Activated B cell treated with CpG ODN at 0.5 μM for 24 hours (primary cell): Measurements from ENCODE around the gene PER3. TPM values are rescaled to one million over a fixed set of nuclear protein-coding genes. Genes with fewer than 3 reads are reported as not detected.

ENCODE experiments used
- ATAC-seq: fragments of 200-7000 bp; cut with Tn5 transposase; one replicate; pipeline ENCODE4 v1.10.0; 2021; ENCODE audit warnings: low read depth, mild to moderate bottlenecking, moderate library complexity
- CTCF ChIA-PET: fragments of 350-600 bp; sonication (Branson Sonifier 250); formaldehyde crosslinking; loops from one replicate; lab custom pipeline; 2021; ENCODE audit warnings: antibody characterized with exemption; lab: Charles Lee
- POLR2A ChIA-PET: fragments of 350-600 bp; sonication (Branson Sonifier 250); formaldehyde crosslinking; loops from one replicate; lab custom pipeline; 2021; ENCODE audit warnings: antibody characterized with exemption; lab: Charles Lee
- DNase-seq: peaks from one replicate; pipeline ENCODE4 v3.0.0; 2022
- H3K27ac Mint-ChIP-seq: one replicate; pipeline ENCODE4 v1.8.0; 2020; ENCODE audit warnings: mixed read lengths
- H3K27me3 Mint-ChIP-seq: one replicate; pipeline ENCODE4 v1.8.0; 2021; ENCODE audit warnings: mixed read lengths
- H3K36me3 Mint-ChIP-seq: one replicate; pipeline ENCODE4 v1.8.0; 2021; ENCODE audit warnings: low read depth, mixed read lengths
- H3K4me1 Mint-ChIP-seq: one replicate; pipeline ENCODE4 v1.8.0; 2021; ENCODE audit warnings: mixed read lengths
- H3K4me3 Mint-ChIP-seq: one replicate; pipeline ENCODE4 v1.8.0; 2020; ENCODE audit warnings: mild to moderate bottlenecking, mixed read lengths
- H3K9me3 Mint-ChIP-seq: one replicate; pipeline ENCODE4 v1.8.0; 2020; ENCODE audit warnings: mixed read lengths
- CTCF ChIP-seq: fragments of 200-600 bp; IDR thresholded peaks from one replicate; pipeline ENCODE4 v1.8.0; 2022; ENCODE audit warnings: antibody characterized with exemption, mild to moderate bottlenecking
- intact Hi-C: fragments of 100-400 bp; cut with micrococcal nuclease; formaldehyde crosslinking; loops from one replicate; pipeline ENCODE4 v1.15.1; 2024
- total RNA-seq: library from RNA; stranded (reverse); gene quantifications from 2 replicates; pipeline ENCODE4 v1.2.3, GENCODE V29; 2022

PER3 gene
- total RNA-seq, 1 donor from 2014 or later: 2.7 TPM

- intact Hi-C loops: loop anchor here (10.0 kb wide), 1 partner anchor 49 kb away; no protein-coding TSS in a partner anchor
- Mint-ChIP-seq H3K27me3 (no peaks in the 10 kb centered on the region), H3K36me3 (peaks cover 8% of the 10 kb centered on the region), H3K4me3 (no peak overlapping the region), H3K27ac (no peak overlapping the region), H3K9me3 (no peaks in the 10 kb centered on the region), H3K4me1 (peaks cover 5% of the 10 kb centered on the region)
- ChIA-PET CTCF (interaction anchor here (4.4 to 8.6 kb wide), 2 partner anchors 13 to 87 kb away, joined by 29 to 270 read pairs; no protein-coding TSS in a partner anchor), POLR2A (no interaction called here)
- TF ChIP-seq CTCF: no peak
- DNase-seq: no peak
- no peak for ATAC-seq
Observed at GRCh38 chr1:7754234-7754633, 29.9 kb upstream of the PER3 start.

GRCh38 chr1:7755448-7755847 lies 28.6 kb upstream of the PER3 start:
- CTCF ChIA-PET: interaction anchor here (8.6 kb wide), 1 partner anchor 88 kb away, joined by 270 read pairs; no protein-coding TSS in a partner anchor
- no peak for ATAC-seq

GRCh38 chr1:7760245-7760644 lies 23.8 kb upstream of the PER3 start:
- TF ChIP-seq CTCF: no peak
- no peak for ATAC-seq
- H3K9me3 Mint-ChIP-seq: no peaks in the 10 kb centered on the region
- intact Hi-C loops: no loop called here
- H3K36me3 Mint-ChIP-seq: no peaks in the 10 kb centered on the region
- H3K27me3 Mint-ChIP-seq: peaks cover under 1% of the 10 kb centered on the region
- H3K27ac Mint-ChIP-seq: no peak overlapping the region
- ChIA-PET CTCF (interaction anchor here (2.5 kb wide), 1 partner anchor 8 kb away, joined by 22 read pairs; no protein-coding TSS in a partner anchor), POLR2A (no interaction called here)
- H3K4me3 Mint-ChIP-seq: no peak overlapping the region
- no peaks in the 10 kb centered on the region for H3K4me1 Mint-ChIP-seq
- DNase-seq: no peak

More at GRCh38 chr1:7755448-7755847, 28.6 kb upstream of the PER3 start:
- Mint-ChIP-seq H3K4me3 (no peak overlapping the region), H3K27ac (no peak overlapping the region), H3K27me3 (no peaks in the 10 kb centered on the region), H3K9me3 (no peaks in the 10 kb centered on the region), H3K36me3 (peaks cover 3% of the 10 kb centered on the region), H3K4me1 (peaks cover 5% of the 10 kb centered on the region)
- DNase-seq: no peak
- intact Hi-C loops: loop anchor here (10.0 kb wide), 1 partner anchor 51 kb away; no protein-coding TSS in a partner anchor
- POLR2A ChIA-PET: no interaction called here
- no peak for TF ChIP-seq CTCF

GRCh38 chr1:7761103-7761502 lies 23.0 kb upstream of the PER3 start:
- ChIA-PET CTCF (interaction anchor here (2.5 kb wide), 1 partner anchor 9 kb away, joined by 22 read pairs; no protein-coding TSS in a partner anchor), POLR2A (interaction anchor here (0.6 kb wide), 1 partner anchor 207 kb away, joined by 5 read pairs; no protein-coding TSS in a partner anchor)
- no peaks in the 10 kb centered on the region for H3K4me1 Mint-ChIP-seq
- intact Hi-C loops: no loop called here
- ATAC-seq: no peak
- H3K9me3 Mint-ChIP-seq: no peaks in the 10 kb centered on the region
- no peak for TF ChIP-seq CTCF
- no peak overlapping the region for H3K27ac Mint-ChIP-seq
- H3K27me3 Mint-ChIP-seq: peaks cover 2% of the 10 kb centered on the region
- H3K4me3 Mint-ChIP-seq: no peak overlapping the region
- no peak for DNase-seq
- no peaks in the 10 kb centered on the region for H3K36me3 Mint-ChIP-seq

GRCh38 chr1:7767176-7767575 lies 16.9 kb upstream of the PER3 start:
- no peak for TF ChIP-seq CTCF
- Mint-ChIP-seq H3K27me3 (peaks cover 2% of the 10 kb centered on the region), H3K36me3 (peaks cover 1% of the 10 kb centered on the region), H3K27ac (no peak overlapping the region), H3K9me3 (no peaks in the 10 kb centered on the region), H3K4me1 (peaks cover 14% of the 10 kb centered on the region), H3K4me3 (no peak overlapping the region)
- ATAC-seq (no peak), DNase-seq (no peak)
- ChIA-PET CTCF (interaction anchor here (1.6 kb wide), 1 partner anchor 15 kb away, joined by 3 read pairs; no protein-coding TSS in a partner anchor), POLR2A (no interaction called here)
- intact Hi-C loops: no loop called here
